Coronary artery (tissue), 2 donors: ENCODE results near the gene KRTAP3-1.

Experiments
- DNase-seq: peaks from one replicate; pipeline ENCODE4 v3.0.0-alpha.2; 2017; ENCODE audit warnings: low spot score
- H3K27ac ChIP-seq, 2 donors: fragments of 200-600 bp; sonication (generic); one replicate each; pipeline ENCODE4 v1.5.1; 2016 to 2019
- H3K4me3 ChIP-seq: fragments of 200-600 bp; sonication (generic); 2 replicates; pipeline ENCODE4 v1.5.1; 2016; ENCODE audit warnings: mild to moderate bottlenecking, moderate library complexity
- CTCF ChIP-seq: fragments of 200-600 bp; sonication (generic); IDR thresholded peaks from one replicate; pipeline ENCODE4 v1.5.1; 2019; ENCODE audit warnings: antibody characterized with exemption

Gene KRTAP3-1

GRCh38 chr17:41012326-41013120 lies 3.6 kb upstream of the KRTAP3-1 start:
- DNase-seq = no peak
- H3K4me3 ChIP-seq = no peak overlapping the region
- no peak overlapping the region for H3K27ac ChIP-seq
- no peak for TF ChIP-seq CTCF

GRCh38 chr17:41010441-41010840 lies 1.5 kb upstream of the KRTAP3-1 start:
- Histone ChIP-seq H3K4me3 (no peak overlapping the region), H3K27ac (no peak overlapping the region)
- DNase-seq = no peak
- no peak for TF ChIP-seq CTCF

- no peak overlapping the region for H3K27ac ChIP-seq
- no peak for TF ChIP-seq CTCF
- no peak for DNase-seq
- no peak overlapping the region for H3K4me3 ChIP-seq
Observed at GRCh38 chr17:41009936-41010335, 1.0 kb upstream of the KRTAP3-1 start.

GRCh38 chr17:41009301-41009760 lies 403 bp upstream of the KRTAP3-1 start:
- H3K27ac ChIP-seq = no peak overlapping the region
- no peak for DNase-seq
- no peak for TF ChIP-seq CTCF
- H3K4me3 ChIP-seq = no peak overlapping the region

- Histone ChIP-seq H3K4me3 (no peak overlapping the region), H3K27ac (no peak overlapping the region)
- no peak for TF ChIP-seq CTCF
- DNase-seq = no peak
Observed at GRCh38 chr17:41004397-41004796, 4.5 kb downstream of the KRTAP3-1 start.

GRCh38 chr17:41003926-41004325 lies 5.0 kb downstream of the KRTAP3-1 start:
- TF ChIP-seq CTCF = no peak
- no peak for DNase-seq
- Histone ChIP-seq H3K4me3 (no peak overlapping the region), H3K27ac (no peak overlapping the region)

GRCh38 chr17:41002814-41003213 lies 6.1 kb downstream of the KRTAP3-1 start:
- DNase-seq = no peak
- TF ChIP-seq CTCF = no peak
- Histone ChIP-seq H3K4me3 (no peak overlapping the region), H3K27ac (no peak overlapping the region)
